IMR-90 (cell line): ENCODE measurements around the gene SEL1L2. TPM values are rescaled to one million over a fixed set of nuclear protein-coding genes. Genes with fewer than 3 reads are reported as not detected.

ENCODE experiments used
- ATAC-seq: fragments of 200-7000 bp; cut with Tn5 transposase; 2 replicates; pipeline ENCODE4 v1.9.1; 2020; ENCODE audit warnings: low read depth, mild to moderate bottlenecking, moderate library complexity
- BruUV-seq: library from RNA; stranded (reverse); fragments of 400-500 nt; replicated peaks from 2 replicates; lab custom pipeline; 2021; lab: Mats Ljungman, UMichigan
- CTCF ChIA-PET: fragments of 300-600 bp; formaldehyde crosslinking; extraction: SDS; loops from one replicate; lab custom pipeline; 2021; ENCODE audit warnings: antibody characterized with exemption; lab: Yijun Ruan, JAX
- POLR2A ChIA-PET: fragments of 300-600 bp; sonication (Branson Sonifier 250); formaldehyde crosslinking; loops from one replicate; lab custom pipeline; 2022; ENCODE audit warnings: antibody characterized with exemption; ENCODE audit not compliant: unreplicated experiment; lab: Charles Lee
- DNase-seq: peaks from one replicate; pipeline ENCODE4 v3.0.0; 2013
- H2AFZ ChIP-seq: replicated peaks from 2 replicates; pipeline ENCODE3; 2013; ENCODE audit warnings: low read length, mild to moderate bottlenecking; ENCODE audit not compliant: poor library complexity
- H2AK5ac ChIP-seq: 2 replicates; pipeline ENCODE4 v1.6.1; 2013; ENCODE audit warnings: low read depth, low read length, inconsistent platforms
- H2AK9ac ChIP-seq: replicated peaks from 2 replicates; pipeline ENCODE3; 2013; ENCODE audit warnings: mild to moderate bottlenecking, low read depth, low read length, moderate library complexity; ENCODE audit not compliant: poor library complexity
- H2BK120ac ChIP-seq: 2 replicates; pipeline ENCODE4 v1.6.1; 2013; ENCODE audit warnings: low read depth, low read length, inconsistent platforms
- H2BK15ac ChIP-seq: 3 replicates; pipeline ENCODE4 v1.6.1; 2013; ENCODE audit warnings: low read depth, low read length, inconsistent platforms
- H2BK20ac ChIP-seq: 2 replicates; pipeline ENCODE4 v1.6.1; 2013; ENCODE audit warnings: low read depth, mild to moderate bottlenecking, inconsistent platforms, low read length, moderate library complexity
- H2BK5ac ChIP-seq: 2 replicates; pipeline ENCODE4 v1.6.1; 2013; ENCODE audit warnings: mild to moderate bottlenecking, low read depth, low read length, inconsistent platforms; ENCODE audit not compliant: poor library complexity, severe bottlenecking
- H3K14ac ChIP-seq: replicated peaks from 2 replicates; pipeline ENCODE4 v1.6.1; 2013; ENCODE audit warnings: low read depth, low read length, inconsistent platforms
- H3K18ac ChIP-seq: 2 replicates; pipeline ENCODE4 v1.6.1; 2013; ENCODE audit warnings: low read depth, low read length, control low read depth
- H3K23ac ChIP-seq: 2 replicates; pipeline ENCODE4 v1.6.1; 2013; ENCODE audit warnings: low read depth, low read length, inconsistent platforms
- H3K27ac ChIP-seq: 2 replicates; pipeline ENCODE4 v1.5.1; 2013; ENCODE audit warnings: mild to moderate bottlenecking, control low read depth, low read length; ENCODE audit not compliant: insufficient read depth
- H3K27me3 ChIP-seq: 2 replicates; pipeline ENCODE4 v1.6.1; 2013; ENCODE audit warnings: low read length; ENCODE audit not compliant: control insufficient read depth, insufficient read depth
- H3K36me3 ChIP-seq: 2 replicates; pipeline ENCODE4 v1.6.1; 2013; ENCODE audit warnings: low read length, mixed read lengths; ENCODE audit not compliant: control insufficient read depth, insufficient read depth
- H3K4ac ChIP-seq: 2 replicates; pipeline ENCODE4 v1.6.1; 2013; ENCODE audit warnings: low read depth, low read length, inconsistent platforms
- H3K4me1 ChIP-seq: 2 replicates; pipeline ENCODE4 v1.6.1; 2013; ENCODE audit warnings: low read length, mixed read lengths; ENCODE audit not compliant: control insufficient read depth, insufficient read depth
- H3K4me2 ChIP-seq: 2 replicates; pipeline ENCODE4 v1.6.1; 2013; ENCODE audit warnings: low read depth, mild to moderate bottlenecking, control low read depth, low read length, moderate library complexity
- H3K4me3 ChIP-seq: 2 replicates; pipeline ENCODE4 v1.5.1; 2013; ENCODE audit warnings: low read depth, mild to moderate bottlenecking, control low read depth, low read length, moderate library complexity; ENCODE audit not compliant: insufficient read depth
- H3K56ac ChIP-seq: 2 replicates; pipeline ENCODE4 v1.6.1; 2013; ENCODE audit warnings: low read length, inconsistent platforms; ENCODE audit not compliant: insufficient read depth; ENCODE audit errors: extremely low read depth
- H3K79me1 ChIP-seq, 2 experiments: 2 replicates each; pipeline ENCODE4 v1.6.1; 2013; ENCODE audit warnings: low read length in 2 of 2, inconsistent platforms in 1 of 2, low read depth in 1 of 2
- H3K9ac ChIP-seq: 2 replicates; pipeline ENCODE4 v1.6.1; 2013; ENCODE audit warnings: low read depth, low read length, control low read depth
- H3K9me1 ChIP-seq: 2 replicates; pipeline ENCODE4 v1.6.1; 2013; ENCODE audit warnings: low read length, inconsistent platforms; ENCODE audit not compliant: insufficient read depth
- H3K9me3 ChIP-seq: 2 replicates; pipeline ENCODE4 v1.6.1; 2013; ENCODE audit warnings: low read length; ENCODE audit not compliant: control insufficient read depth, insufficient read depth
- H4K20me1 ChIP-seq: 2 replicates; pipeline ENCODE4 v1.6.1; 2013; ENCODE audit warnings: low read length, inconsistent platforms; ENCODE audit not compliant: insufficient read depth
- H4K5ac ChIP-seq: 2 replicates; pipeline ENCODE4 v1.6.1; 2013; ENCODE audit warnings: mild to moderate bottlenecking, low read depth, low read length, control low read depth
- H4K8ac ChIP-seq, 2 experiments: 2 replicates each; pipeline ENCODE4 v1.6.1; 2013; ENCODE audit warnings: low read depth in 2 of 2, low read length in 2 of 2, control low read depth in 1 of 2, inconsistent platforms in 1 of 2
- H4K91ac ChIP-seq: 2 replicates; pipeline ENCODE4 v1.6.1; 2013; ENCODE audit warnings: low read depth, low read length, inconsistent platforms; ENCODE audit not compliant: insufficient read depth
- CEBPB ChIP-seq: IDR thresholded peaks from 2 replicates; pipeline ENCODE4 v1.6.1; 2012; ENCODE audit warnings: low read depth, low read length, improper control_type of control experiment
- ELK1 ChIP-seq: fragments of 150-350 bp; IDR thresholded peaks from 2 replicates; pipeline ENCODE4 v1.6.1; 2016; ENCODE audit warnings: low read depth, mild to moderate bottlenecking, low read length, moderate library complexity, borderline replicate concordance
- MAFK ChIP-seq: IDR thresholded peaks from 2 replicates; pipeline ENCODE4 v1.6.1; 2012; ENCODE audit warnings: low read depth, low read length, improper control_type of control experiment
- MAZ ChIP-seq: IDR thresholded peaks from 2 replicates; pipeline ENCODE4 v1.6.1; 2012; ENCODE audit warnings: low read depth, mild to moderate bottlenecking, low read length, improper control_type of control experiment, moderate library complexity, borderline replicate concordance
- MXI1 ChIP-seq: IDR thresholded peaks from 2 replicates; pipeline ENCODE4 v1.6.1; 2012; ENCODE audit warnings: low read depth, mild to moderate bottlenecking, low read length, moderate library complexity, borderline replicate concordance
- NFE2L2 ChIP-seq: fragments of 150-350 bp; IDR thresholded peaks from 2 replicates; pipeline ENCODE4 v1.6.1; 2016; ENCODE audit warnings: low read depth, mild to moderate bottlenecking, low read length
- POLR2A ChIP-seq: IDR thresholded peaks from 2 replicates; pipeline ENCODE4 v1.6.1; 2012; ENCODE audit warnings: mild to moderate bottlenecking, low read depth, low read length
- RAD21 ChIP-seq: IDR thresholded peaks from 2 replicates; pipeline ENCODE4 v1.6.1; 2012; ENCODE audit warnings: low read length, improper control_type of control experiment
- RCOR1 ChIP-seq: IDR thresholded peaks from 2 replicates; pipeline ENCODE4 v1.6.1; 2012; ENCODE audit warnings: mild to moderate bottlenecking, low read length, improper control_type of control experiment; ENCODE audit not compliant: insufficient replicate concordance
- RFX5 ChIP-seq: IDR thresholded peaks from 2 replicates; pipeline ENCODE4 v1.8.0; 2012; ENCODE audit warnings: low read depth, mild to moderate bottlenecking, low read length, moderate library complexity
- USF2 ChIP-seq: fragments of 150-350 bp; IDR thresholded peaks from 2 replicates; pipeline ENCODE4 v1.6.1; 2017; ENCODE audit warnings: mild to moderate bottlenecking, antibody characterized with exemption, low read length, low read depth
- WGBS, 2 experiments: methylation state at CpG; one replicate each; pipeline versions ENCODE4 v1.1.5 to v1.1.7; 2013; ENCODE audit warnings: missing lambda C conversion rate in 2 of 2; ENCODE audit not compliant: insufficient read length in 1 of 2; ENCODE audit errors: extremely low coverage in 2 of 2; 5-methylcytosine and 5-hydroxymethylcytosine counted together
- dilution Hi-C: fragments of 300-500 bp; cut with HindIII; formaldehyde crosslinking; loops from one replicate; pipeline ENCODE4 v1.14.3; 2018; ENCODE audit warnings: low sequenced_read_pairs; ENCODE audit not compliant: unreplicated experiment
- in situ Hi-C: fragments of 300-500 bp; cut with MboI; formaldehyde crosslinking; loops from 3 replicates; pipeline ENCODE4 v1.14.3; 2019; ENCODE audit warnings: low sequenced_read_pairs, inconsistent platforms, mixed read lengths
- intact Hi-C: fragments of 100-400 bp; cut with micrococcal nuclease; formaldehyde crosslinking; loops from 2 replicates; pipeline ENCODE4 v1.10.0; 2022
- polyA plus RNA-seq, 3 experiments: library from polyadenylated mRNA; depleted of rRNA; stranded (reverse); fragments of >200 nt; gene quantifications; 2 replicates each; pipeline ENCODE4 v1.2.3, GENCODE V29; 2012; ENCODE audit warnings: low replicate concordance in 1 of 3
- total RNA-seq: library from RNA; depleted of rRNA; stranded (reverse); fragments of >200 nt; gene quantifications from 2 replicates; pipeline ENCODE4 v1.2.3, GENCODE V29; 2012

Gene SEL1L2
- total and polyA plus RNA-seq, 2 of the 4 experiments (the other 2 are of a cell fraction), result not detected

- H3K23ac ChIP-seq, result no peak overlapping the region
- H2BK15ac ChIP-seq, result no peak overlapping the region
- in situ Hi-C loops (no loop called here), dilution Hi-C loops (no loop called here), intact Hi-C loops (no loop called here)
- peaks cover 9% of the 10 kb centered on the region for H3K9me3 ChIP-seq
- no peaks in the 10 kb centered on the region for H3K4me1 ChIP-seq
- WGBS, 2 experiments, result no CpG with 5 or more reads among the region's 6 CpGs
- no peak overlapping the region for H3K14ac ChIP-seq
- H2AK9ac ChIP-seq, result no peak overlapping the region
- no peak overlapping the region for H3K27ac ChIP-seq
- H3K4me3 ChIP-seq, result no peak overlapping the region
- CTCF ChIA-PET, result no interaction called here
- no peak overlapping the region for H4K8ac ChIP-seq
- ATAC-seq (no peak), DNase-seq (no peak)
- H3K9me1 ChIP-seq, result no peaks in the 10 kb centered on the region
- no peak overlapping the region for H2AFZ ChIP-seq
- H3K9ac ChIP-seq, result no peak overlapping the region
- H3K27me3 ChIP-seq, result no peaks in the 10 kb centered on the region
- no peak overlapping the region for H2BK5ac ChIP-seq
- H3K56ac ChIP-seq, result no peak overlapping the region
- no peaks in the 10 kb centered on the region for H4K20me1 ChIP-seq
- H3K79me1 ChIP-seq, result no peaks in the 10 kb centered on the region
- no peaks in the 10 kb centered on the region for H3K36me3 ChIP-seq
- no peak for TF ChIP-seq MAZ
- no peak for TF ChIP-seq ELK1
- TF ChIP-seq NFE2L2, result no peak
- TF ChIP-seq RFX5, result no peak
- no peak for TF ChIP-seq CEBPB
- TF ChIP-seq MAFK, result no peak
- no peak for TF ChIP-seq MXI1
- TF ChIP-seq USF2, result no peak
- no peak for TF ChIP-seq RAD21
- no peak for TF ChIP-seq RCOR1
- no peak for TF ChIP-seq POLR2A
- POLR2A ChIA-PET, result no interaction called here
- H3K18ac ChIP-seq, result no peak overlapping the region
- no peak overlapping the region for H2BK120ac ChIP-seq
- no peak overlapping the region for H2BK20ac ChIP-seq
- no peak overlapping the region for H4K91ac ChIP-seq
- BruUV-seq, result no TSS peak
- H2AK5ac ChIP-seq, result no peak overlapping the region
- no peak overlapping the region for H3K4ac ChIP-seq
- no peak overlapping the region for H3K4me2 ChIP-seq
- no peak overlapping the region for H4K5ac ChIP-seq
These were observed 60.6 kb downstream of the SEL1L2 start for GRCh38 chr20:13929836-13930235.
